ENCODE results near the gene G6PC3.
A peak's percentile ranks its signal among the peaks of the same experiment; 100 is the strongest.
"Not testable (repeated sequence)": the region's sequence is repeated elsewhere in the genome, so short reads cannot be mapped to it uniquely, and the experiment has no call there.

G6PC3 gene

DNA sequence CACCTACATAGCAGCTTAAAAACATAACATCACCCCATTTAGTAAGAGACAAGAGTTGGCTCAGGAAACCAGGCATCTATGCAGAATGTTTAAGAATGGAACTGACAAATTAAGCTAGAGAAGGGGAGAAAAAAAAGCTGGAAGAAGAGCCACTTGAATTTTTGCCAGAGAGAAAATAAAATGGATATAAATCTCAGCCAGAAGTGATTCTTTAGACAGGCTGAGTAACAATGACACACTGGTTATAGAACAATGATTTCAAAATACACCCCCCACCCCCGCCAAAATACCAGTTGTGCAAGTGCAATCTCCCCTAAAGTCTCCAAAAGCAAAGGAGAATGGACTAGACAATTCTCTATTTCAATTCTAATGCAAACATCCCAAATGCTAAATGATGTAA, 26.5 kb upstream of the G6PC3 start:
- H3K27ac ChIP-seq, result no peak overlapping the region
- no peak for TF ChIP-seq ZFX (IDR thresholded peaks at IDR 0.05; ENCODE audit: borderline replicate concordance)
- TF ChIP-seq, protein P1, sequence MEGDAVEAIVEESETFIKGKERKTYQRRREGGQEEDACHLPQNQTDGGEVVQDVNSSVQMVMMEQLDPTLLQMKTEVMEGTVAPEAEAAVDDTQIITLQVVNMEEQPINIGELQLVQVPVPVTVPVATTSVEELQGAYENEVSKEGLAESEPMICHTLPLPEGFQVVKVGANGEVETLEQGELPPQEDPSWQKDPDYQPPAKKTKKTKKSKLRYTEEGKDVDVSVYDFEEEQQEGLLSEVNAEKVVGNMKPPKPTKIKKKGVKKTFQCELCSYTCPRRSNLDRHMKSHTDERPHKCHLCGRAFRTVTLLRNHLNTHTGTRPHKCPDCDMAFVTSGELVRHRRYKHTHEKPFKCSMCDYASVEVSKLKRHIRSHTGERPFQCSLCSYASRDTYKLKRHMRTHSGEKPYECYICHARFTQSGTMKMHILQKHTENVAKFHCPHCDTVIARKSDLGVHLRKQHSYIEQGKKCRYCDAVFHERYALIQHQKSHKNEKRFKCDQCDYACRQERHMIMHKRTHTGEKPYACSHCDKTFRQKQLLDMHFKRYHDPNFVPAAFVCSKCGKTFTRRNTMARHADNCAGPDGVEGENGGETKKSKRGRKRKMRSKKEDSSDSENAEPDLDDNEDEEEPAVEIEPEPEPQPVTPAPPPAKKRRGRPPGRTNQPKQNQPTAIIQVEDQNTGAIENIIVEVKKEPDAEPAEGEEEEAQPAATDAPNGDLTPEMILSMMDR (IDR thresholded peaks at IDR 0.05), result no peak

- TF ChIP-seq, protein P1 (IDR thresholded peaks at IDR 0.05), result no peak
- TF ChIP-seq ZFX (IDR thresholded peaks at IDR 0.05; ENCODE audit: borderline replicate concordance), result no peak
- no peak overlapping the region for H3K27ac ChIP-seq
Measured at GRCh38 chr17:44045486-44045885, 25.0 kb upstream of the G6PC3 start.

- not testable (repeated sequence) for H3K27ac ChIP-seq
Measured at GRCh38 chr17:44046893-44047292, 23.6 kb upstream of the G6PC3 start.

DNA sequence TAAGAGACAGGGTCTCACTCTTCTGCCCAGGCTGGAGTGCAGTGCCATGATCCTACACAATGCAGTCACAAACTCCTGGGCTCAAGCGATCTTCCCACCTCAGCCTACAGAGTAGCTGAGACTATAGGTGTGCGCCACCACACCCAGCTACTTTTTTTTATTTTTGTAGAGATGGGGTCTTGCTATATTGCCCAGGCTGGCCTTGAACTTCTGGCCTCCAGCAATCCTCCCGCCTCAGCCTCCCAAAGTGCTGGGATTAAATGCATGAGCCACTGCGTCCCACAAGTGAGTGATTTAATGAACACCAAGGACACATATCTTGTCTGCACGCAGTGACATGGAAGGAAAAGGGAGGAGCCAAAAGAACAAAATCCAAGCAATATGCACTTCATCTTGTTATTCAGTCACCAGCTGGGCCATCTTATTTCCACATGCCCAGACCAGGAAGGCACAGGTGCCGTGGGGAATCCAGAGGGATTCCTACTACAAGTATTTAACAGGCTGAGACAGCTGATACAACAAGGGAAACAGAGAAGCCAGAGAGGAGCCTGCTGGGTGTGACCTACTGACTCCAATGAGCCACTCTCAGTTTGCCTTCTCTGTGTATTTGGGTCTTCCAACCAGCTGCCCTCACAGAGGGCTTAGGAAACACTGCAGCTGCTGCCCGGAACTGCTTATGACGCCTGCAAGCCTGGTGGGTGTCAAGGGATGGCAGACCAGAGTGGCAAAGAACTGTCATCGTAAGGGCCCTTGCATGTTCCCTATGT, 21.1 kb upstream of the G6PC3 start:
- no peak overlapping the region for H3K27ac ChIP-seq
- no peak for TF ChIP-seq ZFX (IDR thresholded peaks at IDR 0.05; ENCODE audit: borderline replicate concordance)
- TF ChIP-seq, protein P1 (IDR thresholded peaks at IDR 0.05), result no peak

GRCh38 chr17:44053125-44053872, 17.2 kb upstream of the G6PC3 start:
- TF ChIP-seq ZFX (IDR thresholded peaks at IDR 0.05; ENCODE audit: borderline replicate concordance), result no peak
- TF ChIP-seq, protein P1 (IDR thresholded peaks at IDR 0.05), result no peak
- H3K27ac ChIP-seq, result peak overlapping the region; percentile 22; the same call in 1 of the 2 replicates

- no peak overlapping the region for H3K27ac ChIP-seq
Measured at GRCh38 chr17:44059101-44059892, 11.2 kb upstream of the G6PC3 start.

GRCh38 chr17:44061446-44061845, 9.1 kb upstream of the G6PC3 start:
- TF ChIP-seq, protein P1 (IDR thresholded peaks at IDR 0.05), result no peak
- TF ChIP-seq ZFX (IDR thresholded peaks at IDR 0.05; ENCODE audit: borderline replicate concordance), result no peak
- no peak overlapping the region for H3K27ac ChIP-seq

More at GRCh38 chr17:44059101-44059892, 11.2 kb upstream of the G6PC3 start:
- TF ChIP-seq, protein P1 (IDR thresholded peaks at IDR 0.05), result no peak
- TF ChIP-seq ZFX (IDR thresholded peaks at IDR 0.05; ENCODE audit: borderline replicate concordance), result no peak
